Myometrial cell (primary cell): ENCODE measurements around the gene SPTA1. TPM values are rescaled to one million over a fixed set of nuclear protein-coding genes. Genes with fewer than 3 reads are reported as not detected.

Experiments
- total RNA-seq: library from RNA; depleted of rRNA; stranded (reverse); fragments of >200 nt; gene quantifications from 2 replicates; pipeline ENCODE4 v1.2.3, GENCODE V29; 2015

The SPTA1 gene
- not detected in 2 replicates for total RNA-seq

DNA sequence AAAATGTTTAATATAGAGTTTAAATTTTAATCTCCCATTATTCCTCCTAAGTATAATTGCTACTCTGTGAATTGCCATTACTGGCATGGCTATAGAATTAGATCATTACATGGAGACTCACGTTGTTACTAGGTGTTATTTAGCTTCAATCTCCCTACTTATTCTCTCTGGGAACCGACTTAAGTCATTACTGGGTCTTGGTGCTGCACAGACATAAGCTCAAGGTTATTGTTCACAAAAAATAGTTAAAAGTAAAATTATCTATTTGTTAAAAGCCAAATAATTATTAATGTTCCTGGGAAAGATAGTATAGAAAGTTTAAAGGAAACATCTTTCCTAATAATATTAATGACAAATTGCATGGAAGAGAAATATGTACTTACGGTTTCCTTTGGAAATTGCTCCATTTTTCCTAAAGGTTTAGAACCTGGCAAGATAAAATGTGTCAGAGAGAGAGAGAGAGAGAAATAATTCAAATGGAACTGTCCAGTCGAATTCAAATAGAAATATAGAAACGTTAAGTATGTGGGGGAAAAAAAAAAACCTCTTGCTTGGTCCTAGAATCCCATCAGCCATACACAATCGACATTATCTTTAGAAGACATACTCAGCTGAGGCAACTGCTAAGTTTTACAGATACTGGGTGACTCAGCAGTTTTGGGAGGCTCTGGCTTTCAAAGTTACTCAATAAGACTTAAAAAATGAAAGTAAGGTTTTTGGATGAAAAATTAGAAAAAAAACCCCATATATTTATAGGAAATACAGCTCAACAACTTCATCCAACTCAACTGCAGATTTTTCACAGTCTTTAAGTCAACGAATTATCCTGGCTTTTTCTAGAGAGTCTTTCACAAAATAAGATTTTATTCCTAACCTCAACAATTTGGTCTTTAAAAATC, at the start of gene SPTA1:
Gene SPTA1 (minus strand): TSS at position 605 of the 899 bp plus-strand sequence. CDS start 198 bp downstream, at position 407.

DNA sequence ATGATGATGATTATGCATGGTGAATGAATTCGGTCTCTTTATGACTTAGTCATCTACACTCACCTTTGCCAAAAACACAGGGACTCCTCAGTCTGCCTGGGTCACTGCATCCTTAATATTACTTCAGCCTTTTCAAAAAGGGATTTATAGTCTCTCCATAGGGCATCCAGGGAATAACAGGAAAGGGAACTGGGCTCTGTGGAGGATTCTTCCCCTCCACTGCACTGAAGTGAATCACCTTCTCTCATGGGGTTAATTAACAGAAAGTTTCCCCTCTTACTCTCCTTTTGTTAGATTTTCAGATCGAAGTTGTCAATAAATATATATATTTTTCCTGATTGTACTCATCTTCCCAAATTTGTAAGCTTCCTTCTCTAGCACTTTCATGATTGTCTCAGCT, 34.1 kb upstream of the SPTA1 start, which contains the start of gene OR6K3:
Gene OR6K3 (minus strand): TSS at position 101 of the 400 bp plus-strand sequence. CDS start 2,605 bp downstream, outside the sequence.

DNA sequence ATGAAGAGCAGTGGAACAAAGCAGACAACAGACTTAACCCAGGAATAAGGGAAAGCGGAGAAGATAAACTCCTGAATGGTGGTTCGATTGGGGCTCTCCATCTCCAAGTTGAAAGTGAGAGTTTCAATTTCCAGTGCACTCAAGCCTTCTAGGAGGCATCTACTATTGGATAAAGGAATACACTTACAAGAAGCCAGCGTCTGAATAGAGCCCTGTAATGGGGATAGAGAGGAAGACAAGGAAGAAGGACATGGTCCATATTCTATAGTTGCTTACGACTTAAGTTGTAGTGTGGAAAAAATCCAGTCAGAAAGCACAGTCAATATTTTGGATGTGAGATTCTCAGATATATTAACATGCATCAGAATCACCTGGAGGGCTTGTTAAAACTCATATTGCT, 14.0 kb upstream of the SPTA1 start, which contains the start of gene OR6K2:
Gene OR6K2 (minus strand): TSS at position 101 of the 400 bp plus-strand sequence. CDS start 0 bp downstream, at position 101.

DNA sequence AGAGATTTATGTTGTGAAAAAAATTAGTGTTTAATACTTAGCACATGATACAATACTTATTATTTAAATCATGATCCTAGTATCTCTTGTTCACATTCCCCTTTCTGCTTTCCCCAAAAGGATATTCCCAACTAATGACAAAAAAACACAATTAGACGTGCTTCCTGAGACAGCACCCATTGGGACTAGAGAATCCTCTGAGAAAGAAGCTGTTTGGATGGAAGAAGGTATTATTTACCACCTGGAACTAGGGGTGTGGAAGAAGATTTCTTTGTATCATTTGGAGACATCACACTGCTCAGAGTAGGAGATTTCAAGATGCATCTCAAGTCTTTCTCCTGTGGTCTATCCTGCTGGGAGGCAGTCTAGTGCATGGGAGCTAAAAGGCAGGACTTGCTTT, 81.5 kb downstream of the SPTA1 start, which contains the start of gene OR10Z1:
Gene OR10Z1 (plus strand): TSS at position 301 of the 400 bp plus-strand sequence. CDS start 1,171 bp downstream, outside the sequence.

DNA sequence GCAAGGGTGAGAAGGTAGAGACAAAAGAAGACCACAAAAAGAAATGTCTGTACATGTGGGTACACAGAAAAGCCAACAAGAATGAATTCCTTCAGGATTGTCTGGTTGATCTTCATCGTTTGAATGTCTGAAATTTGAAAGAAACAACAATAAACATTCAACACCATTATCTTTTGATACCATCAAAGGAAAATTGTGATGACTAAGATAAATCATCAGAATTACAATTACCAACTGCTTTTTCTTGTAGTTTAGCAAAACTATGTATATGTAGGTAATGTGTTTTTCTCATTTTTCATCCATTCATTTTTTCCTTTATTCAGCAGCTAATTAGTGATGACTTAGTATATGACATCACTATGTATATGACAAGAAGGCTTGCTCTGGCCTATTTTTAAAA, 106.8 kb downstream of the SPTA1 start, which contains the start of gene OR10X1:
Gene OR10X1 (minus strand): TSS at position 167 of the 400 bp plus-strand sequence. CDS start 0 bp downstream, at position 167.

DNA sequence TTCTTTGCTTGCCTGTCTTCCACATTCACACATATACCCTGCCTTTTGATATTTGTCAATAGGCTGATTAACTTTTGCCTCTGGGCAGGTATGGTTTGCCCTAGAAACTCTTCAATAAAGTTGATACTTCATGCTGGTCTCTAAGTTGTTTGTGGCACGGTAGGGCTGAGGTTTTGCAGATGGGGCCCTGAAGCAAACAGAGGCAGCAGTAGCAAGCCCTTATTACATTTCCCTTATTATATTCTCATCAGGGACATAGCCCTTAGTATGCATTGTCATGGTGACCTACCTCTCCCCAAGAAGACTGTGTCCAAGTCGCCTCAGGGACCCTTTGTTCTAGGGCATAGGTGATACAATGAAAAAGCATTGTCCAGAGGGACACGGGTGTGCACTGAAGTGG, 116.0 kb downstream of the SPTA1 start, which contains the start of gene OR6P1:
Gene OR6P1 (minus strand): TSS at position 101 of the 400 bp plus-strand sequence. CDS start 6,976 bp downstream, outside the sequence.

Other genes starting within 250 kb of the SPTA1 start
- not detected in 2 replicates for gene OR10K1, start 224.9 kb downstream of the SPTA1 start, total RNA-seq
- gene OR10R2, start 214.5 kb downstream of the SPTA1 start, total RNA-seq, result not detected in 2 replicates
- gene OR6Y1, start 132.3 kb downstream of the SPTA1 start, total RNA-seq, result not detected in 2 replicates
- not detected in 2 replicates for gene OR6P1, start 116.1 kb downstream of the SPTA1 start, total RNA-seq
- gene OR10X1, start 106.8 kb downstream of the SPTA1 start, total RNA-seq, result not detected in 2 replicates
- gene OR10Z1, start 81.4 kb downstream of the SPTA1 start, total RNA-seq, result not detected in 2 replicates
- gene OR6K2, start 13.9 kb upstream of the SPTA1 start, total RNA-seq, result not detected in 2 replicates
- not detected in 2 replicates for gene OR6K3, start 34.0 kb upstream of the SPTA1 start, total RNA-seq
- not detected in 2 replicates for gene OR6K6, start 68.0 kb upstream of the SPTA1 start, total RNA-seq
- gene OR6N1, start 85.5 kb upstream of the SPTA1 start, total RNA-seq, result not detected in 2 replicates
- not detected in 2 replicates for gene OR6N2, start 94.5 kb upstream of the SPTA1 start, total RNA-seq
- not detected in 2 replicates for gene MNDA, start 144.6 kb upstream of the SPTA1 start, total RNA-seq
- gene PYHIN1, start 244.8 kb upstream of the SPTA1 start, total RNA-seq, result not detected in 2 replicates